GM21526 (cell line): Measurements from ENCODE around the gene MAPK14.
"Not testable (repeated sequence)": the region's sequence is repeated elsewhere in the genome, so short reads cannot be mapped to it uniquely, and the experiment has no call there.

Experiments
- ATAC-seq: cut with Tn5 transposase; IDR thresholded peaks from one replicate; pipeline ENCODE4 v1.9.1; 2021; ENCODE audit warnings: moderate library complexity; ENCODE audit not compliant: unreplicated experiment, low FRiP score

MAPK14 gene

GRCh38 chr6:36027501-36028087 lies at the start of gene MAPK14:
Gene MAPK14, plus strand, starts transcription at chr6:36027808. Its CDS starts 350 bp downstream, at chr6:36028158.
- ATAC-seq, result peak; percentile 85

GRCh38 chr6:35980126-35980525 lies 47.5 kb upstream of the MAPK14 start:
- not testable (repeated sequence) for ATAC-seq

GRCh38 chr6:35980991-35981645 lies 46.5 kb upstream of the MAPK14 start:
- ATAC-seq, result no peak

- no peak for ATAC-seq
These were observed 42.9 kb upstream of the MAPK14 start for GRCh38 chr6:35984701-35985100.

GRCh38 chr6:35988047-35988446 lies 39.6 kb upstream of the MAPK14 start:
- not testable (repeated sequence) for ATAC-seq

- ATAC-seq, result no peak
These were observed 34.5 kb upstream of the MAPK14 start for GRCh38 chr6:35993150-35993549.

GRCh38 chr6:36000451-36000850 lies 27.2 kb upstream of the MAPK14 start:
- no peak for ATAC-seq

GRCh38 chr6:36015666-36016065 lies 11.9 kb upstream of the MAPK14 start:
- ATAC-seq, result no peak

- no peak for ATAC-seq
These were observed 9.3 kb upstream of the MAPK14 start for GRCh38 chr6:36018339-36018738.

GRCh38 chr6:36019167-36019566 lies 8.4 kb upstream of the MAPK14 start:
- no peak for ATAC-seq

- ATAC-seq, result no peak
These were observed 7.5 kb upstream of the MAPK14 start for GRCh38 chr6:36020154-36020553.

- no peak for ATAC-seq
These were observed 3.4 kb upstream of the MAPK14 start, which contains the start of gene SLC26A8 for GRCh38 chr6:36023996-36024795. Gene SLC26A8, minus strand, starts transcription at chr6:36024641. Its CDS starts 4,934 bp downstream, at chr6:36019707.

- no peak for ATAC-seq
These were observed 2.2 kb upstream of the MAPK14 start for GRCh38 chr6:36025260-36025931.

- no peak for ATAC-seq
These were observed 1.7 kb upstream of the MAPK14 start for GRCh38 chr6:36025932-36026327.

- peak; percentile 23 for ATAC-seq
These were observed 674 bp downstream of the MAPK14 start for GRCh38 chr6:36028088-36028876.

GRCh38 chr6:36028877-36029324 lies 1.3 kb downstream of the MAPK14 start:
- ATAC-seq, result no peak

GRCh38 chr6:36029464-36029863 lies 1.9 kb downstream of the MAPK14 start:
- no peak for ATAC-seq

GRCh38 chr6:36032261-36032660 lies 4.7 kb downstream of the MAPK14 start:
- no peak for ATAC-seq

GRCh38 chr6:36033144-36033543 lies 5.5 kb downstream of the MAPK14 start:
- ATAC-seq, result not testable (repeated sequence)

GRCh38 chr6:36033935-36034334 lies 6.3 kb downstream of the MAPK14 start:
- no peak for ATAC-seq
